Measurements from ENCODE around the gene PGF. TPM values are rescaled to one million over a fixed set of nuclear protein-coding genes. Genes with fewer than 3 reads are reported as not detected.
A peak's percentile ranks its signal among the peaks of the same experiment; 100 is the strongest.

The PGF gene
- polyA plus RNA-seq, 3 donors, result 0.03 TPM; not detected in 2

DNA sequence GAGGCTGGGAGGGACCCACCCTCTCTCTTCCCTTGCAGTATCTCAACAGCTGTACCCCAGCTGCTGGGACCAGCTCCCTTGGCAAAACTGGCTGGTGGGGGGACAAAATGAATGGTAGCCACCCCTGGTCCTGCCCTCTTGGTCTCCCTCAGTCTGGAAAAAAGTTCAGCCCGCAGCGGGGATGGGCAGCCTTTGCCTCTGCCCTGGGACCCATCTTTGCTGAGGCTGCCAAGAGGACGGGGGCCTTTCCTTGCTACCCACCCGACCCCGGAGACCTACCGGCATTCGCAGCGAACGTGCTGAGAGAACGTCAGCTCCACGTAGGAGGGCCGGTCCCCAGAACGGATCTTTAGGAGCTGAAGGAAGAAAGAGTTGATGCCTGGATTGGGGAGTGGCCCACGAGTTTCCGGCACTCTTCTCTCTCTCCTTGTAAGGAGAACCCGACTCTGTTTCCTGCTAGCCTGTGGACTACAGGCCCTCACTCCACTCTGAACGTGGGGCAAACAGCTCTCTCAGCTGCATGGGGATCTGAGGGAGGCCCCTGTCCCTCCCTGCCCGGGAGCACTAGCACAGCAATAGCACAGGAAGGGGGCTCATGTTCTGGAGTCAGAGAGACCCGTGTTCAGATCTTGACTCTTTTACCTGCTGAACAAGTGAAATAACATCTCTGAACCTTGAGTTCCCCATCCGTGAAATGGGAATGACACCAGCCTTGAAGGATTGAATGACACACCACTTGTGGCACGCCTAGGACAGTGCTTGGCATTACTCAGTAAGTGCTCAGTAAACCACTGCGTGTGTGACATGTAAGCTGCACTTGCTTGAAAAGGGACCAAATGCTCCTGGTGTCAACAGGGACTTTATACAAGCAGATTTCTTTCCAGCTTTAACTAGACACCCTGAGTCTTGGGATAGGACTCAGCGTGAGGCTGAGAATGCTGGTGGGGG, 6.9 kb downstream of the PGF start:
- Mint-ChIP-seq H3K36me3 (no peaks in the 10 kb centered on the region), H3K27ac (peak overlapping the region in 1 of 7 donors; percentile 69), H3K27me3 (ENCODE audit: low read depth in 3 of 3) (peaks cover 4 to 13% (median 9%) of the 10 kb centered on the region in 3 donors), H3K4me3 (no peak overlapping the region), H3K9me3 (peaks cover 0 to under 1% (median 0%) of the 10 kb centered on the region in 7 donors), H3K4me1 (peaks cover 8% of the 10 kb centered on the region)
- Histone ChIP-seq H3K9ac (ENCODE audit: insufficient read depth, low read length, poor library complexity, severe bottlenecking) (no peak overlapping the region), H3K27ac (ENCODE audit: low read depth in 1 of 2, low read length in 2 of 2) (no peak overlapping the region), H3K4me2 (replicated peaks; ENCODE audit: extremely low read depth, low read length, poor library complexity, severe bottlenecking) (no peak overlapping the region), H3K4me1 (ENCODE audit: control insufficient read depth in 1 of 2, insufficient read depth in 2 of 2, low read length in 2 of 2) (peaks cover 6 to 7% of the 10 kb centered on the region in 2 donors), H3K79me2 (ENCODE audit: insufficient read depth, low read length) (no peaks in the 10 kb centered on the region), H3K36me3 (replicated peaks in 1 of 2; ENCODE audit: control insufficient read depth in 1 of 2, insufficient read depth in 2 of 2, low read length in 2 of 2) (no peaks in the 10 kb centered on the region), H3K4me3 (replicated peaks in 1 of 3; ENCODE audit: low read depth in 2 of 3, low read length in 3 of 3) (no peak overlapping the region), H3K9me3 (replicated peaks in 1 of 2; ENCODE audit: control insufficient read depth in 1 of 2, insufficient read depth in 1 of 2, low read length in 2 of 2) (no peaks in the 10 kb centered on the region), H2AFZ (ENCODE audit: insufficient read depth, low read depth, low read length, poor library complexity, severe bottlenecking) (no peak overlapping the region), H3K27me3 (ENCODE audit: control insufficient read depth in 2 of 2, insufficient read depth in 2 of 2, low read length in 2 of 2) (no peaks in the 10 kb centered on the region), H4K20me1 (ENCODE audit: insufficient read depth, low read length) (no peaks in the 10 kb centered on the region)
- TF ChIP-seq, protein P1, sequence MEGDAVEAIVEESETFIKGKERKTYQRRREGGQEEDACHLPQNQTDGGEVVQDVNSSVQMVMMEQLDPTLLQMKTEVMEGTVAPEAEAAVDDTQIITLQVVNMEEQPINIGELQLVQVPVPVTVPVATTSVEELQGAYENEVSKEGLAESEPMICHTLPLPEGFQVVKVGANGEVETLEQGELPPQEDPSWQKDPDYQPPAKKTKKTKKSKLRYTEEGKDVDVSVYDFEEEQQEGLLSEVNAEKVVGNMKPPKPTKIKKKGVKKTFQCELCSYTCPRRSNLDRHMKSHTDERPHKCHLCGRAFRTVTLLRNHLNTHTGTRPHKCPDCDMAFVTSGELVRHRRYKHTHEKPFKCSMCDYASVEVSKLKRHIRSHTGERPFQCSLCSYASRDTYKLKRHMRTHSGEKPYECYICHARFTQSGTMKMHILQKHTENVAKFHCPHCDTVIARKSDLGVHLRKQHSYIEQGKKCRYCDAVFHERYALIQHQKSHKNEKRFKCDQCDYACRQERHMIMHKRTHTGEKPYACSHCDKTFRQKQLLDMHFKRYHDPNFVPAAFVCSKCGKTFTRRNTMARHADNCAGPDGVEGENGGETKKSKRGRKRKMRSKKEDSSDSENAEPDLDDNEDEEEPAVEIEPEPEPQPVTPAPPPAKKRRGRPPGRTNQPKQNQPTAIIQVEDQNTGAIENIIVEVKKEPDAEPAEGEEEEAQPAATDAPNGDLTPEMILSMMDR (IDR thresholded peaks at IDR 0.05), result no peak
- intact Hi-C loops (cut with micrococcal nuclease), result loop anchor here in 1 of 2 donors (5.0 to 10.0 kb wide), 2 partner anchors 116 to 139 kb away; partner anchors contain the start of genes ACYP1 and ZC2HC1C
- no peak for DNase-seq
- 93% methylated on average over 11 of the region's 23 CpGs for WGBS (ENCODE audit: insufficient coverage)

DNA sequence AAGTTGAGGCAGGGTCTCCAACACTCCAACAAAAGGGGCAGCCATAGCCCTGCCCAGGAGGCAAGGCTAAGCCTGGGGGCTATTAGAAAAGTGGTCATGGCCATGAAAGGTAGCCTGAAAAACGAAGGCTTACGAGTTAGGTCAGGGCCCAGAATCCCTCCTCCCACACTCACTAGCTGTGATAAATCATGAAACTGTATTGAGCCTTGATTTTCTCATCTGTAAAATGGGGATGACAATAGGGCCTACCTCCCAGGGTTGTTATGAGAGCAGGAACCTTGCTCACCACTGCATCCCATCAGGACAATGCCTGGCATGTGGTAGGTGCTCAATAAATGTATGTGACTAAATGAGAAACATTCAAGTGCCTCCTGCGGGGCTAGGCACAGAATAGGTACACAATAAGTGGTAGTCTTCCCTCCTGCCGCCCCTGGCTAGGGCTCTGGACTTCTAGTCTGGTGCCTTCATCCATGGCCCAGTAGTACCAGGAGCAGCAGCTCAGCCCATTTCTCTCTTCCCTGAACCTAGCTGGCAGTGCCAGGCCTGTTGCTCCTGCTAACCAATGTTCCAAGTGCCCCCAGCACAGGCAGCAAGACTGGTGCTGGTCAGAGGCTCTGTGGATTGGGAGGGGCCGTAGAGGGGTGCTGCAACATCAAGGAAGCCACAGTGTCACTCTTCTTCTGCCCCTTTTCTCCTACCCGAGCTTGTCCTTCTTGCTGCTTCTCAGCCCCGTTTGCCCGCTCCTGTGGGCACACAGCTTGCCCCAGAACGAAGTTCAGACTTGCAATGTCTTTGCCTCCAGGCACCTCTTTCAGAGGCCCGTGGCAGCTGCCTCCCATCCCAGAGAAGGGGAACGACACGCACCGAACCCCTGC, 7.8 kb downstream of the PGF start:
- no peak overlapping the region for H3K4me2 ChIP-seq (replicated peaks; ENCODE audit: extremely low read depth, low read length, poor library complexity, severe bottlenecking)

More for the DNA sequence above, 7.8 kb downstream of the PGF start:
- 94% methylated on average over 8 of the region's 13 CpGs for WGBS (ENCODE audit: insufficient coverage)
- Histone ChIP-seq H2AFZ (ENCODE audit: insufficient read depth, low read depth, low read length, poor library complexity, severe bottlenecking) (no peak overlapping the region), H4K20me1 (ENCODE audit: insufficient read depth, low read length) (no peaks in the 10 kb centered on the region), H3K36me3 (replicated peaks in 1 of 2; ENCODE audit: control insufficient read depth in 1 of 2, insufficient read depth in 2 of 2, low read length in 2 of 2) (no peaks in the 10 kb centered on the region), H3K4me1 (ENCODE audit: control insufficient read depth in 1 of 2, insufficient read depth in 2 of 2, low read length in 2 of 2) (peaks cover 12 to 14% of the 10 kb centered on the region in 2 donors), H3K27me3 (ENCODE audit: control insufficient read depth in 2 of 2, insufficient read depth in 2 of 2, low read length in 2 of 2) (no peaks in the 10 kb centered on the region), H3K9ac (ENCODE audit: insufficient read depth, low read length, poor library complexity, severe bottlenecking) (no peak overlapping the region), H3K4me3 (replicated peaks in 1 of 3; ENCODE audit: low read depth in 2 of 3, low read length in 3 of 3) (no peak overlapping the region), H3K27ac (ENCODE audit: low read depth in 1 of 2, low read length in 2 of 2) (no peak overlapping the region), H3K79me2 (ENCODE audit: insufficient read depth, low read length) (no peaks in the 10 kb centered on the region), H3K9me3 (replicated peaks in 1 of 2; ENCODE audit: control insufficient read depth in 1 of 2, insufficient read depth in 1 of 2, low read length in 2 of 2) (no peaks in the 10 kb centered on the region)
- TF ChIP-seq, protein P1 (IDR thresholded peaks at IDR 0.05), result no peak
- intact Hi-C loops (cut with micrococcal nuclease), result loop anchor here in 1 of 2 donors (5.0 to 10.0 kb wide), 2 partner anchors 117 to 140 kb away; partner anchors contain the start of genes ACYP1 and ZC2HC1C
- no peak for DNase-seq
- no peaks in the 10 kb centered on the region for H3K36me3 Mint-ChIP-seq
- no peaks in the 10 kb centered on the region for H3K9me3 Mint-ChIP-seq
- no peak overlapping the region for H3K4me3 Mint-ChIP-seq
- no peak overlapping the region for H3K27ac Mint-ChIP-seq
- H3K27me3 Mint-ChIP-seq (ENCODE audit: low read depth in 3 of 3), result peaks cover 4 to 11% (median 10%) of the 10 kb centered on the region in 3 donors
- H3K4me1 Mint-ChIP-seq, result peaks cover 17% of the 10 kb centered on the region
